ENCODE data around the gene CRTAP. TPM values are rescaled to one million over a fixed set of nuclear protein-coding genes. Genes with fewer than 3 reads are reported as not detected.

Gene CRTAP
- total and polyA plus RNA-seq, 2 experiments from 2014 or later: 71.9 to 210 TPM

- no peak overlapping the region for H3K27ac ChIP-seq (ENCODE audit: low read depth)
- DNase-seq (ENCODE audit: low spot score): no peak
These were observed 71.0 kb downstream of the CRTAP start for GRCh38 chr3:33184863-33185262.

GRCh38 chr3:33186524-33187367, 72.9 kb downstream of the CRTAP start:
- H3K27ac ChIP-seq (ENCODE audit: low read depth): no peak overlapping the region
- H3K4me1 ChIP-seq (ENCODE audit: insufficient read depth): no peaks in the 10 kb centered on the region
- DNase-seq (ENCODE audit: low spot score) (no peak), ATAC-seq (no peak)
- H3F3A ChIP-seq (replicated peaks; ENCODE audit: low read depth): no peaks in the 10 kb centered on the region
- no peaks in the 10 kb centered on the region for H3K27me3 ChIP-seq (ENCODE audit: insufficient read depth)
- H3K9me2 ChIP-seq (ENCODE audit: insufficient read depth): no peaks in the 10 kb centered on the region
- H3K4me2 ChIP-seq: no peak overlapping the region
- H3K4me1 Mint-ChIP-seq: peaks cover 4% of the 10 kb centered on the region; the same call in 2 of the 3 replicates
- no peak overlapping the region; the same call in 1 of the 2 replicates for H3K27ac Mint-ChIP-seq
- H2AFZ ChIP-seq: no peak overlapping the region
- no peak overlapping the region for H3K4me3 Mint-ChIP-seq
- no peaks in the 10 kb centered on the region for H3K79me2 ChIP-seq (replicated peaks; ENCODE audit: insufficient read depth)
- H3K9me3 Mint-ChIP-seq: no peaks in the 10 kb centered on the region
- no peaks in the 10 kb centered on the region for H4K20me1 ChIP-seq (replicated peaks; ENCODE audit: insufficient read depth)
- no peak overlapping the region for H3K4me3 ChIP-seq
- no peaks in the 10 kb centered on the region for H3K36me3 Mint-ChIP-seq (ENCODE audit: low read depth)
- no peaks in the 10 kb centered on the region for H3K27me3 Mint-ChIP-seq (ENCODE audit: insufficient read depth, low read depth, poor library complexity)
- no peaks in the 10 kb centered on the region for H3K36me3 ChIP-seq (ENCODE audit: insufficient read depth)
- TF ChIP-seq ZNF331 (CRISPR knock-in tag; IDR thresholded peaks at IDR 0.05; ENCODE audit: low read depth) (no peak), JUNB (IDR thresholded peaks at IDR 0.05; ENCODE audit: unreplicated experiment) (no peak), ZNF114 (CRISPR knock-in tag; IDR thresholded peaks at IDR 0.05) (no peak), ETS1 (IDR thresholded peaks at IDR 0.05) (no peak), REST (IDR thresholded peaks at IDR 0.05; ENCODE audit: unreplicated experiment) (no peak), CREB1 (CRISPR knock-in tag; IDR thresholded peaks at IDR 0.05; ENCODE audit: low read depth) (no peak), EZH2 (IDR thresholded peaks at IDR 0.05; ENCODE audit: low read depth, unreplicated experiment) (no peak), POLR2AphosphoS5 (IDR thresholded peaks at IDR 0.05; ENCODE audit: low read depth) (no peak), STAT1 (IDR thresholded peaks at IDR 0.05; ENCODE audit: unreplicated experiment) (no peak), EZH2phosphoT487 (IDR thresholded peaks at IDR 0.05; ENCODE audit: unreplicated experiment) (no peak)

More at GRCh38 chr3:33184863-33185262, 71.0 kb downstream of the CRTAP start:
- Mint-ChIP-seq H3K27ac (no peak overlapping the region), H3K4me1 (peaks cover 4% of the 10 kb centered on the region; the same call in 2 of the 3 replicates), H3K4me3 (no peak overlapping the region), H3K27me3 (ENCODE audit: insufficient read depth, low read depth, poor library complexity) (no peaks in the 10 kb centered on the region), H3K9me3 (no peaks in the 10 kb centered on the region), H3K36me3 (ENCODE audit: low read depth) (no peaks in the 10 kb centered on the region)
- no peaks in the 10 kb centered on the region for H3K79me2 ChIP-seq (replicated peaks; ENCODE audit: insufficient read depth)
- H3F3A ChIP-seq (replicated peaks; ENCODE audit: low read depth): no peaks in the 10 kb centered on the region
- no peak for TF ChIP-seq POLR2AphosphoS5 (IDR thresholded peaks at IDR 0.05; ENCODE audit: low read depth)
- no peak for TF ChIP-seq EZH2phosphoT487 (IDR thresholded peaks at IDR 0.05; ENCODE audit: unreplicated experiment)
- no peaks in the 10 kb centered on the region for H3K4me1 ChIP-seq (ENCODE audit: insufficient read depth)
- no peak; the same call in 2 of the 3 replicates for ATAC-seq
- no peaks in the 10 kb centered on the region for H4K20me1 ChIP-seq (replicated peaks; ENCODE audit: insufficient read depth)
- no peak overlapping the region for H3K4me2 ChIP-seq
- H2AFZ ChIP-seq: no peak overlapping the region
- H3K27me3 ChIP-seq (ENCODE audit: insufficient read depth): no peaks in the 10 kb centered on the region
- no peak overlapping the region for H3K4me3 ChIP-seq
- H3K9me2 ChIP-seq (ENCODE audit: insufficient read depth): no peaks in the 10 kb centered on the region
- no peaks in the 10 kb centered on the region for H3K36me3 ChIP-seq (ENCODE audit: insufficient read depth)
